ENCODE data around the gene CACNA1C. TPM values are rescaled to one million over a fixed set of nuclear protein-coding genes. Genes with fewer than 3 reads are reported as not detected.
A peak's percentile ranks its signal among the peaks of the same experiment; 100 is the strongest.

CACNA1C gene
- total RNA-seq, 2 experiments from 2014 or later: 0.05 to 0.08 TPM

GRCh38 chr12:2284857-2285256 lies 232.1 kb downstream of the CACNA1C start:
- no peak for TF ChIP-seq CTCF (IDR thresholded peaks at IDR 0.05)
- Histone ChIP-seq H3K36me3 (ENCODE audit: insufficient read depth, low read length) (no peaks in the 10 kb centered on the region), H3K4me1 (ENCODE audit: insufficient read depth, low read length) (no peaks in the 10 kb centered on the region), H3K4me3 (ENCODE audit: low read length) (no peak overlapping the region), H3K9me3 (ENCODE audit: control insufficient read depth in 1 of 2, insufficient read depth in 1 of 2, low read length in 2 of 2) (peaks cover 0 to 6% of the 10 kb centered on the region in 2 experiments), H3K27me3 (ENCODE audit: control insufficient read depth in 1 of 2, insufficient read depth in 2 of 2, low read length in 2 of 2) (peaks cover 11 to 12% of the 10 kb centered on the region in 2 experiments), H3K27ac (ENCODE audit: low read depth in 1 of 2, low read length in 2 of 2) (no peak overlapping the region)
- intact Hi-C loops (cut with DNase I, micrococcal nuclease): no loop called here
- ATAC-seq (ENCODE audit: poor library complexity) (no peak), DNase-seq (peak in 2 of 14 experiments; percentile 20 to 28)
- no peak overlapping the region for H3K4me3 Mint-ChIP-seq
- peaks cover 20% of the 10 kb centered on the region for H3K27me3 Mint-ChIP-seq
- H3K27ac Mint-ChIP-seq: no peak overlapping the region
- no peaks in the 10 kb centered on the region for H3K9me3 Mint-ChIP-seq
- ChIA-PET CTCF (no interaction called here), POLR2A (no interaction called here)
- no peaks in the 10 kb centered on the region for H3K4me1 Mint-ChIP-seq (ENCODE audit: low read depth)
- H3K36me3 Mint-ChIP-seq (ENCODE audit: low read depth): no peaks in the 10 kb centered on the region

GRCh38 chr12:2285462-2285861 lies 232.7 kb downstream of the CACNA1C start:
- ATAC-seq (ENCODE audit: poor library complexity) (no peak), DNase-seq (no peak)
- H3K4me1 Mint-ChIP-seq (ENCODE audit: low read depth): no peaks in the 10 kb centered on the region
- no peak overlapping the region for H3K27ac ChIP-seq (ENCODE audit: low read depth in 1 of 2, low read length in 2 of 2)
- no peak overlapping the region for H3K4me3 Mint-ChIP-seq
- peaks cover 20% of the 10 kb centered on the region for H3K27me3 Mint-ChIP-seq
- intact Hi-C loops (cut with DNase I, micrococcal nuclease): no loop called here
- H3K27ac Mint-ChIP-seq: no peak overlapping the region
- no peaks in the 10 kb centered on the region for H3K36me3 ChIP-seq (ENCODE audit: insufficient read depth, low read length)
- ChIA-PET CTCF (no interaction called here), POLR2A (no interaction called here)
- peaks cover 11 to 12% of the 10 kb centered on the region in 2 experiments for H3K27me3 ChIP-seq (ENCODE audit: control insufficient read depth in 1 of 2, insufficient read depth in 2 of 2, low read length in 2 of 2)
- peaks cover 0 to 6% of the 10 kb centered on the region in 2 experiments for H3K9me3 ChIP-seq (ENCODE audit: control insufficient read depth in 1 of 2, insufficient read depth in 1 of 2, low read length in 2 of 2)
- no peaks in the 10 kb centered on the region for H3K36me3 Mint-ChIP-seq (ENCODE audit: low read depth)
- no peak for TF ChIP-seq CTCF (IDR thresholded peaks at IDR 0.05)
- no peaks in the 10 kb centered on the region for H3K4me1 ChIP-seq (ENCODE audit: insufficient read depth, low read length)
- H3K9me3 Mint-ChIP-seq: no peaks in the 10 kb centered on the region
- no peak overlapping the region for H3K4me3 ChIP-seq (ENCODE audit: low read length)

GRCh38 chr12:2286047-2286446 lies 233.3 kb downstream of the CACNA1C start:
- no peaks in the 10 kb centered on the region for H3K36me3 ChIP-seq (ENCODE audit: insufficient read depth, low read length)
- H3K27ac ChIP-seq (ENCODE audit: low read depth in 1 of 2, low read length in 2 of 2): no peak overlapping the region
- Mint-ChIP-seq H3K4me3 (no peak overlapping the region), H3K27me3 (peaks cover 20% of the 10 kb centered on the region), H3K9me3 (no peaks in the 10 kb centered on the region), H3K4me1 (ENCODE audit: low read depth) (no peaks in the 10 kb centered on the region), H3K36me3 (ENCODE audit: low read depth) (no peaks in the 10 kb centered on the region), H3K27ac (no peak overlapping the region)
- peaks cover 0 to 6% of the 10 kb centered on the region in 2 experiments for H3K9me3 ChIP-seq (ENCODE audit: control insufficient read depth in 1 of 2, insufficient read depth in 1 of 2, low read length in 2 of 2)
- no peaks in the 10 kb centered on the region for H3K4me1 ChIP-seq (ENCODE audit: insufficient read depth, low read length)
- CTCF ChIA-PET: no interaction called here
- intact Hi-C loops (cut with DNase I, micrococcal nuclease): no loop called here
- DNase-seq: no peak
- H3K27me3 ChIP-seq (ENCODE audit: control insufficient read depth in 1 of 2, insufficient read depth in 2 of 2, low read length in 2 of 2): peaks cover 11 to 12% of the 10 kb centered on the region in 2 experiments
- no peak for TF ChIP-seq CTCF (IDR thresholded peaks at IDR 0.05)
- no peak overlapping the region for H3K4me3 ChIP-seq (ENCODE audit: low read length)
- POLR2A ChIA-PET: no interaction called here
- no peak for ATAC-seq (ENCODE audit: poor library complexity)

Measured in CD4-positive, alpha-beta T cell (primary cell).